ENCODE results near the gene LHFPL6.

The LHFPL6 gene

DNA sequence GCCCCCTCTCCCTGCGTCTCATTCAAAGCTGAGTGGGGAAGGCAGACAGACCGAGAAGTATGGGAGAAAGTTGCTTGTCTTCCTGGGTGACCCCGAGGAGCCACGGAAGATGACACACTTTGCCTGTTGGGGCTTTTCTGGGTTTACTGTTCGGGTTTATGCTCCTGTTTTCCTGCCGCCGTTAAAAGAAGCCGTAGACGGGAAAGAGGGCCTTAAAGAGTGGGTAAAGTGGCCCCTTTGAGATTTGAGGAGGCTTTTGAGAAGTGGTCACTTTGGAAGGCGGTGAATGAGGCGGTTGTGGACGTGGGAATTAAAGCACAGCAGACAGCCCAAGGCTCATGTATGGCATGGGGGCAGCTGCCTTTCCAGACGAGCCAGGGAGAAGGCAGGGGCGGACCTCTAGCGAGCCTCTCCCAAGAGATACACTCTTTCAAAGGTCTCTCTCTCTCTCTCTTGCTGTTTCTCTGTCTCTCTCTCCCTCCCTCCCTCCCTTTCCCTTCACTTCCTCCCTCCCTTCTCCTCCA, 493 bp upstream of the LHFPL6 start:
- TF ChIP-seq GATA2 (IDR thresholded peaks at IDR 0.05; ENCODE audit: low read depth, low read length) = no peak
- TF ChIP-seq GATA3 (IDR thresholded peaks at IDR 0.05; ENCODE audit: low read depth, low read length) = no peak

DNA sequence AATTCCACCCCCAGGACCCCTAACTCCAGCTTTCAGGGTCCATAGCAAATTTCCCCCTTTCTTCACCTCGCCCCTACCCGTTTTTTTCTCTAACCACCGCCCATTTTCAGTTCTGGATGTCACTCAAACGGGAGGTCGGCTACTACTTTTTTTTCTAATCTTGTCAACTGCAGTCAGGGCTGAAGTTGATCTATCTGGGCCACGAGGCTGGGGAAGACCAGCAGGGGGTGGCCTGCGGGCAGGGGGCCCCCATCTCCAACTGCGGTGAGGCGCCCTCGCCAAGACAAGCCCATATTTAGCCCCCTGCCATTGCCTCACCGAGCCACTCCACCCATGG, 748 bp downstream of the LHFPL6 start:
- TF ChIP-seq GATA2 (IDR thresholded peaks at IDR 0.05; ENCODE audit: low read depth, low read length) (no peak), GATA3 (IDR thresholded peaks at IDR 0.05; ENCODE audit: low read depth, low read length) (no peak)

DNA sequence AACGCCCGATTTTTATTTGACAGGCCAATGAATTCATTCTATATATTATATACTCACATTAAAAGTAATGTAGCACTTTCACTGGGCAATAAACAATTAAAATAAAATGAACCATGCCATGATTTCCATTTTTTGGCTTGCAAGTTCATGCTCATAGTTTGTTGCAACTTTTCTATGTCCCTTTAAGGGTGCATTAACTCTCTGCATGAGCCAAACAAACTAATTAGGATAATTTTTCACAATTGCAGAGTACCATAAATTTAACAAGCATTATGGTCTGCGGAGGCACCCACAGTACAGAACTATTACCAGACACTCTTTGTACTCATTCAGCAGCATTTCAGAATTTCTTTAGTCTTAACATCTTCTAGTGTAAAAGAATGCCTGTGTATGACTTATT, 1.4 kb downstream of the LHFPL6 start:
- no peak for TF ChIP-seq GATA3 (IDR thresholded peaks at IDR 0.05; ENCODE audit: low read depth, low read length)
- no peak for TF ChIP-seq GATA2 (IDR thresholded peaks at IDR 0.05; ENCODE audit: low read depth, low read length)

DNA sequence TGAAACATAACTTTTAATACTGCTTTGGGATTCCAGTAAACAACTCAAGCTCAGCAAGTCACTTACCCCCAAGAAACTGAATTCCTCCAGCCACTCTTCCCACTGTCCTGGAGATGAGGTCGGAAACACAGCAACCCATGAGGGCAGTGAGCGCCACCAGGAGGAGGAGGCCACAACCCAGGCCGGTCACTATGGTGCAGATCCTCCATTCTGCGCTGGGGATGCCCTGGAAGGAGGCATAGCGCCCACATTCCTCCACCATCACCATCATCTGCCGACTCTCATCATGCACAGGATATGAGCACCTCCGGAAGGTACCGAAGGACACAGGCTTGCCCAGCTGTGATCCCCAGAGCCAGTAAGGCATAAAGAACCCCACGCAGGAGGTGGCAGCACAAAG, 2.2 kb downstream of the LHFPL6 start:
- TF ChIP-seq GATA2 (IDR thresholded peaks at IDR 0.05; ENCODE audit: low read depth, low read length) = no peak
- no peak for TF ChIP-seq GATA3 (IDR thresholded peaks at IDR 0.05; ENCODE audit: low read depth, low read length)

DNA sequence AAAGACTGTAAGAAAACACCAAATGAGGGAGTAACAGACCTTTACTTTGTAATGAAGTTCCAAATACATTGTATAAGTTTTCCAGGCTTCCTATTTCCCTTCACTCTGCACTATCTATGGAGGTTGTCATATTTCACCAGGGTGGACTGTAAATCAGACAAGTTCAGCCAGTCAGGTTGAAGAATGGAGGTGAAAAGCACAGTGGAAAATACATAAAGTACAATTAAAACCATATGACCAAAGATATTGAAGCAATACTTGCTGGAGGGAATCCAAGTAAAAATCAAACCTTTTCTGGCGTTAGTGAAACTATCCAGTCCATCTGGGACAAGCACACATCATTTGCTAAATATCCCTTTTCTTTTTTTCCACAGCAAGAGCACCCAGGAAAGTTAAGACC, 3.2 kb downstream of the LHFPL6 start:
- TF ChIP-seq GATA2 (IDR thresholded peaks at IDR 0.05; ENCODE audit: low read depth, low read length) (no peak), GATA3 (IDR thresholded peaks at IDR 0.05; ENCODE audit: low read depth, low read length) (no peak)

DNA sequence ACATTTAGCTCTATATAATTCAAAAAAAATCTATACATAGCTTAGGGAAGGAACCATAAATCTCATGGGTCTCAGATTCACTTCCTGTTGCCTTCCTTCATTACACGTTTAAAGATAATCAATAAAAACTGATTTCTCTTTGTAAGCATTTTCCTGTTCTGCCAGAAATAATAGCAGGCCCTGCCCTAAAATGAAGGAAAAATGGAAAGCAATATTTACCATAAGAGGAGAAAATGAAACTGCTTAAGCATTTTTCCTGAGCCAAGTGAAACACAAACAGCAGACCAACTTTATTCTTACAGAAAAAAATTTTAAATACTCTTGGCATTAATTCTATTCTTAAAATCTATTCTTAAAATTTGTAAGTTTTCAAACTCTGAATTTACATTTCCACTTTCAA, 4.0 kb downstream of the LHFPL6 start:
- no peak for TF ChIP-seq GATA3 (IDR thresholded peaks at IDR 0.05; ENCODE audit: low read depth, low read length)
- no peak for TF ChIP-seq GATA2 (IDR thresholded peaks at IDR 0.05; ENCODE audit: low read depth, low read length)

DNA sequence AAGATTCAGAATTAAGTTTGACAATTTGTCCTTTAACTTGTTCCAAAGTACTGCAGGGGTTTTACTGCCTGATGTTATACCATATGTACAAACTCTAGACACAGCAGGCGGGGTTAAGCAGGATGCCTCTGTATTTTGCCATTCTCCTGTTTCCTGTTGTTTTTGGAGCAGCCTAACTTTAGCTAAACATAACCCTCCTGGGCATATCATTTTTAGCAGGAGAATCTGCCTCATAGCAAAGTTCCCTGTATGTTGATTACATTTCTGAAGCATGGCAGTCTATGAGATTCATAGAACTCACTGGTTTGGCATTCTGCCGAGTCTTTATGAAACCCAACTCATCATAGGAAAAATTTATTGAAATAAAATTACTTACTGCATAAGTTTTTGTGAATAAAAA, 5.2 kb downstream of the LHFPL6 start:
- TF ChIP-seq GATA3 (IDR thresholded peaks at IDR 0.05; ENCODE audit: low read depth, low read length) = no peak
- TF ChIP-seq GATA2 (IDR thresholded peaks at IDR 0.05; ENCODE audit: low read depth, low read length) = no peak

DNA sequence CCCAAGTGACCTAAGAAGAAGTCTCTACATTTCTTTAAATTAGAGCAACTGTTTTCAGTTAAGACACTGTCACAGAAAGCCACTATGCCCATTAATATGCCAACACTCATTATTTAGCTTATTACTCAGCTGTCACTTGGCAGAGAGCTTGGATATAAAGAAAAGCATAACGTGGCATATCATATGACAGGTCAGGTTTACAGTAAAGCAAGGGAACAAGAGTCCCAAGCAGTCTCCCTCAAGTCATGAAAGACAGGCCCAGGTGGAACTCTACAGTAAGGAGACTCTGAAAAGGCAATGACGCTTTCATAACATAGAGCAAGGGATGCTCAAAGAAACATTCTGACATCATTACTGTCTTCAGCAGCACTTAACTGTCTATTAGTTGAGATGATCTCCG, 6.3 kb downstream of the LHFPL6 start:
- TF ChIP-seq GATA2 (IDR thresholded peaks at IDR 0.05; ENCODE audit: low read depth, low read length) = no peak

DNA sequence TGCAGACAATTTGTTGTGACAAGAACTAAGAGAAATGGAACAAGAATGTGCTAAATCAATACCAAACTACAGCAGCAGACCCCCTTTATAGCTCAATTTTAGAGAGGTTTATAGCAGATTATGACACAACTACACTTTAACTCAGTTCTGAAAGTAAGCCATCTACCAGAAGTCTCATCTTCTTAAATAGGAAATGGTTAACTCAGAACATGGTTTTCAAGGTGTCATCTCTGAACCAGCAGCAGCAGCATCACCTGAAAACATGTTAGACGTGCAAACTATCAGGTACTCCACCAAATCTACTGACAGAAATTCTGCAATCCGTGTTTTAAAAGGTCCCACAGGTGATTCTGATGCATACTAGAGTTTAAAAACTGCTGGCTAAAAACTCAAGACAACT, 6.8 kb downstream of the LHFPL6 start:
- TF ChIP-seq GATA2 (IDR thresholded peaks at IDR 0.05; ENCODE audit: low read depth, low read length) (no peak), GATA3 (IDR thresholded peaks at IDR 0.05; ENCODE audit: low read depth, low read length) (no peak)

DNA sequence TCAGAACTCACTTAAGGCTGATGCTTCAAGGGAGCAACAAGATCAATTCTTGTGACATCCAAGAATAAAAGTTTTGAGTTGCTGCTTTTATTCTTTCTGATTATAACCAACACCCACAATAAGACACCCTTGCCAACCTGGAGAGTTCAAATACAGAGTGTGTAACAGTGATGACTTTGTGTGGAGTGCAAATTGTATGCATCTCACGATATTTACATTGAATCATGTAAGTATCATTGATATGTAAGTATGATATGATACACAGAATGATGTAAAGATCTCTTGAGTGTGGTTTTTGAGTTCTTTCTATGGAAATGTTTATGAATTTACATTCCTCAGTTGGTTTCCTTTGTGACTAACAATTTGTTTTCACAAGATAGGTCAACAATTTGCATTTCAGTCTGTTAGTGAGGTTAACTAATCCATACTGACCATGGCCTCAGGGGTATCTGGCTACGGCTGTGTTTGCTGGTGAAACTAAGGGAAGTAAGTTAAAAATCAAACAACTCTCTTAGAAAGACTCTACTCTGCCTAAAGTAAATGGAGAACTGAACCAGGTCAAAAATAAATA, 12.4 kb downstream of the LHFPL6 start:
- no peak for TF ChIP-seq GATA3 (IDR thresholded peaks at IDR 0.05; ENCODE audit: low read depth, low read length)
- no peak for TF ChIP-seq GATA2 (IDR thresholded peaks at IDR 0.05; ENCODE audit: low read depth, low read length)

DNA sequence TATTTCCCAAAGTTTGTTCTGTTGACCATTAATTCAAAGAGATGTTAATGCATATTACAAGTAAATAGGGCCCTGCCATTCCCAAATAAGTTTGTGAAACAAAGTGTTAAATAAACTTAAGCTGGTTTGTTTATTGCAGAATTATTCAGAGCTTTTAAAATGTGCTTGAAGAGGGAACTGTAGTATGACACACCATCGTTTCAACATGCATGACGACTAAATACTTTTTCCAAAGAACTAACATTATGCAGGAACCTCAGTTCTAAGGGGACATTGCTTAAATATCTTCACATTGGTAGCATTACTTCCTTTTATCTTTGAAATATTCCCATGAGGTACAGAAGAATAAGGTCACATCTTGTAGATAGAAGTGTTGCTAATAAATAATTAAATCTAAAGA, 14.6 kb downstream of the LHFPL6 start:
- no peak for TF ChIP-seq GATA2 (IDR thresholded peaks at IDR 0.05; ENCODE audit: low read depth, low read length)
- TF ChIP-seq GATA3 (IDR thresholded peaks at IDR 0.05; ENCODE audit: low read depth, low read length) = no peak

DNA sequence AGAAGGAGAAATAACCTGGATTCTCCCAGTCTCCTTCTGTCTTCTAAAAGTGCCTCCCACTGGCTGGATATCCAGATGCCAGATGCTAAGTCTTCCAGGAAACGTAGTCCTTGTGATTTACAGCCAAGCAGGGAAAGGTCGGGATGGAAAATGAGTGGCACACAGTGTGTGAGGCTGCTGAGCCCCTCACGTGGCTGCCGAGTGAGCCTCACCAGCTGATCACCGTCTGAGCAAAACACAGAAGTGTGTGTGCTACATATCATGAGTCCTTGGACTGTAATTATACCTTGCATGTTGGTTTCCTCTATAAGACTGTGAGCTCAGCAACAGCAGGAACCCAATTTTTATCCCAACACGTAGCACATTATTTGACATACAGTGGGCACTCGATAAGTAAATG, 15.1 kb downstream of the LHFPL6 start:
- TF ChIP-seq GATA3 (IDR thresholded peaks at IDR 0.05; ENCODE audit: low read depth, low read length) (no peak), GATA2 (IDR thresholded peaks at IDR 0.05; ENCODE audit: low read depth, low read length) (no peak)

DNA sequence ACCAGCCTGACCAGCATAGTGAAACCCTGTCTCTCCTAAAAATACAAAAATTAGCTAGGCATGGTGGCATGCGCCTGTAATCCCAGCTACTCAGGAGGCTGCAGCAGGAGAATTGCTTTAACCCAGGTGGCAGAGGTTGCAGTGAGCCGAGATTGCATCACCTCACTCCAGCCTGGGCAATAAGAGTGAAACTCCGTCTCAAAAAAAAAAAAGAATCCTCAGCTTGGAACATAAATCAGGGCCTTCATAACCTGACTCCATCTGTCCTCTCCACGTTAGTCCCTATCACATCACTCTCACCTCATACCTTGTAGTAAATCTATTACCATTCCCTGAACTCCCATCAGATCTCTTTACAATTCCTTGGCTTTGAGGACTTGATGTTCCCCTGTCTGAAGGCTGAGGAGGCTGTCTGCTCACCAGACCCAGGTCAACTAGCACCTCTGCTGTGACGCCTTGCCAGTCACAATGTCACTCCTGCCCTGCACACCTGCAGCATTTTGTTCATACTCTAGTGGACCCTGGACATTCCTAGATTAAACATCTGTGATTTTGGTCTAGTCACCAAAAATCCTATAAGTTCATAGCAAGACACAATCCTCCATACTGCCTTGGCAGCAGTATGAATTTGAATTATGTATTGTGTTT, 15.9 kb downstream of the LHFPL6 start:
- TF ChIP-seq GATA3 (IDR thresholded peaks at IDR 0.05; ENCODE audit: low read depth, low read length) (no peak), GATA2 (IDR thresholded peaks at IDR 0.05; ENCODE audit: low read depth, low read length) (no peak)

DNA sequence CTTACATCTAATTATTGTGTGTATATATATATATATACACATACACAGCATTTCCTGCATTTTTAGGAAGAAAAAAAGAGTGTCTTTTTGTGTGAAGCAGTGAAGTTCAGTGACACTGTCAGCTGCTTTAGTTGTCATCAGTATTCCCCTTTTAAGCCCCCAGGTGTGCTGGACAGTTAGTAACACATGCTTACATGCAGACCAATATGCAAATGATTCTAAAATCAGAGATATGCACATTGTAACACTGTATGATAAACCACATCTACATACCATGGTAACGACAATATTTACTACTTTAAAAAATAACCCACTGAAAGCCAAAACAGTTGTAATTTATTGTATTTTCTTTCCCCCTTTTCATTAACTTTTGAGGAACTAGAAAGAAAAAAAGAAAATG, 16.8 kb downstream of the LHFPL6 start:
- no peak for TF ChIP-seq GATA2 (IDR thresholded peaks at IDR 0.05; ENCODE audit: low read depth, low read length)
- no peak for TF ChIP-seq GATA3 (IDR thresholded peaks at IDR 0.05; ENCODE audit: low read depth, low read length)

DNA sequence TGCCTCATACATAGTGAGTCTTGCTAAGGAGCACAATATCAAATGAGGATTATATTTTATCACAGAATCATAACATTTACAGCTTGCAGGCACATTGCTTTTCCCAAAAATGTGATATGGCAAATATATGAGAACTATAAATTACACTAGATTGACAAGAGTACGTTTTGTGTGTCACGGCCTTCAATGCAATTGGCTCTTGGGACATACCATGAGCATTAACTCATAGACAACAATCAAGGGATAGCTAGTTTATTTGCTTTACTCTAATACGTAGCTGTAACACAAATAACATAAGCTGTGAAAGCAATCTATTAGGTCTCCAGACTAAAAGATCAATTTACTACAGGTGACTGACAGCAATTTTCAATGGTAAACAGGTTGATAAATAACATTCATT, 17.8 kb downstream of the LHFPL6 start:
- TF ChIP-seq GATA2 (IDR thresholded peaks at IDR 0.05; ENCODE audit: low read depth, low read length) = no peak
- TF ChIP-seq GATA3 (IDR thresholded peaks at IDR 0.05; ENCODE audit: low read depth, low read length) = no peak
